Bone marrow (tissue), 2 donors: ENCODE measurements around the gene CHN1.

Experiments used
- DNase-seq, 2 donors: peaks; one replicate each; lab custom pipeline; 2025; lab: John Stamatoyannopoulos, UW

Gene CHN1

GRCh38 chr2:174826051-174826450 is 179.1 kb downstream of the CHN1 start:
- DNase-seq = no peak

- no peak for DNase-seq
These were observed 181.1 kb downstream of the CHN1 start for GRCh38 chr2:174824068-174824467.

- DNase-seq = no peak
These were observed 183.6 kb downstream of the CHN1 start for GRCh38 chr2:174821628-174822027.

DNA sequence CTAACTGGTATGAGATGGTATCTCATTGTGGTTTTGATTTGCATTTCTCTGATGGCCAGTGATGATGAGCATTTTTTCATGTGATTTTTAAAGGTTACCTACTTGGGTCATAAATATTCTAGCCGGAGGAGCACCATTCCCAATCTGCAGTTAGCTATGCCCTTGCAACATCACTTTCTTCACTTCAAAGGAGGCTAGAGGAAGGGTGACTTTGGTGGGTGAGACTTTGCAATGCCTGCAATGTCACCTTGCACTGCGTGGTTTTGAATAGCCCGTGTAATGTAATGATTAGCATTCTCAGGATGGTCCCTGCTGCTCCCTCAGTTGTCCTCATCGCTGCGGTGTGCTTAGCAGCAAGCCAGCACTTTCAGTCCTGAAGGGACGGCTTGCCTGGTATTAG is 184.8 kb downstream of the CHN1 start:
- DNase-seq = no peak

GRCh38 chr2:174815526-174815925 is 189.7 kb downstream of the CHN1 start:
- DNase-seq = no peak

DNA sequence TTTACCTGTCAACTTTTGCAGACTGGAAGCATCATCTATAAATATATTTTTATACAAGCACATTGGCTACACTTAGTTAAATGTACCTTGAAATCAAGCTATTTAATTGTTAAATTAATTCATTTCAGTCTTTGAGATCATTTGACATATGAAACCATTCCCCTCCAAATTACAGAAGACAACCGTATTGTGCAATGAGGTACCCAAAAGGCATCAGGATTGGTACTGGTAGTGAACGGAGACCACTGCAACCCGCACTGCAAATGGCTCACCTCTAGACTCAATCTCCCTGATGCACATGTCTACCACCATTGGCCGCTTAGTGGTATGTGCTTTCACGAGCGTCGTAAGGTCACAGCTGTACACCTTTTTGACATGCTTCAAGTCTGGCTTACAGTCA is 193.1 kb downstream of the CHN1 start:
- no peak for DNase-seq

- DNase-seq = no peak
These were observed 197.2 kb downstream of the CHN1 start for GRCh38 chr2:174807931-174808330.

DNA sequence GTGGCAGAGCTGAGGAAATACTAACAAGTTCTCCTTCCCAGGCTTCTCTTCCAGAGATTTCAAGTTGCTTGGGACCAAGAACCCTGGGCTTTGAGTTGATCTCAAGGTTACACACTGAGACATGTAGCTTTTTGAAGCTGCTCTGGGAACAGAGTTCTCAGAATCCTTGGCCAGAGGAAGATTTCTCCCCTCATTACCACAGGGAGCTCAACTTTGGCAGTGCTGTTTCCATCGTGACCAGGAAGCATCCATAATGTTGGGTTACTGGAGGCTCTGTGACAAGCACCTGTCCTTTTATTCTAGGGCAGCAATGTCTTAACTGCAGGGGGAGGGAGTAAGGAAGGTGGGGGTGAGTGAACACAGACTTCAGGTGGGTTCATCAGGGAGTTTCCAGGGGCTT is 199.4 kb downstream of the CHN1 start:
- DNase-seq = no peak

DNA sequence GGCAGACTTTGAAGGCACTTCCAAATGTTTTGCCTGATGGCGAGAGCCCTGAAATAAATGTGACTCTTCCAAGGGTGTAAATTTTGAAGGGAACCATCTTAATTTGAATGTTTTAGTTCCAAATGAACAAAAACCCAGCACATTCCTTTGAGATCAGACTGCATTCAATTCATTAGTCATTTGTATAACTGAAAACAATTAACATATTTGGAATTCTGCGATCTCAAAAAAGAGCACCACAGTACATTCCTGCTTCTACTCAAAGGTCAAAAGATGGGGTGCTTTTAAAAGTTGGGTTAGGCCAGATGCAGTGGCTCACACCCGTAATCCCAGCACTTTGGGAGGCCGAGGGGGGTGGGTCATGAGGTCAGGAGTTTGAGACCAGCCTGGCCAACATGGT is 202.7 kb downstream of the CHN1 start:
- no peak for DNase-seq

DNA sequence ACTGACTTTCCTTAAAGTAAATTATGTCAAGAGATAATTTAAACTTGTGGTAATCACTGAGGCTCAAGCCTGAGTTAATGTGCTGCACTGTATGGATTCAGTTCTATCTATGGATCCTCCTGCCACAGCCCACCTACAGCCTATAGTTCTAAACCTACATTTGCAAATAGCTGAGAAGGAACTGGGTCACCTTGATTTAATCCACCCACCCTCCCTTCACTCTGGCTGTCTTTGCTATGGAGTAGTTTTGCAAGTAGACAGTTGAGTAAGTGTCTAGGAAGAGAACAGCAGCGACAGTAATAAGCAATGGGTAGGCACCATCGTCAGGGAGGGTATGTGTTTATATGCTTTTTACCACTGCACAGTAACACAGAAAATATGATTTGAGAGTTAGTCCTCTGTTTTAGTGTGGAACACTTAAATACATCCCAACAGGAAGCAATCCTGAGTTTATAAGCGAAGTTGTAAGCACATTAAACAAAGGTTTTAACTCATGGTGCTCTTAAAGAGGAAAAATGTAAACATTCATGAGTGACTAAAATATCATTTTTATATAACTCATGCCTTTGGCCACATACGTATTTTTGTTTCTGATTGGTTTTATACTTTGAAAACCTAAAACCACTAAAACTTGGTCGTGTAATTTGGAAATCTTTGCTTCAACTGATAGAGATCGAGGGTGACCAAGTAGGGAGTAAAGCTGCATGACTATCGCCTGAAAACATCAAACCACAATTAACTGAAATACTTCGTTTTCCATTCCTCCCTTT is 204.6 kb downstream of the CHN1 start:
- DNase-seq = no peak

GRCh38 chr2:174798801-174799200 is 206.4 kb downstream of the CHN1 start:
- DNase-seq = no peak

- no peak for DNase-seq
These were observed 207.4 kb downstream of the CHN1 start for GRCh38 chr2:174797781-174798276.

DNA sequence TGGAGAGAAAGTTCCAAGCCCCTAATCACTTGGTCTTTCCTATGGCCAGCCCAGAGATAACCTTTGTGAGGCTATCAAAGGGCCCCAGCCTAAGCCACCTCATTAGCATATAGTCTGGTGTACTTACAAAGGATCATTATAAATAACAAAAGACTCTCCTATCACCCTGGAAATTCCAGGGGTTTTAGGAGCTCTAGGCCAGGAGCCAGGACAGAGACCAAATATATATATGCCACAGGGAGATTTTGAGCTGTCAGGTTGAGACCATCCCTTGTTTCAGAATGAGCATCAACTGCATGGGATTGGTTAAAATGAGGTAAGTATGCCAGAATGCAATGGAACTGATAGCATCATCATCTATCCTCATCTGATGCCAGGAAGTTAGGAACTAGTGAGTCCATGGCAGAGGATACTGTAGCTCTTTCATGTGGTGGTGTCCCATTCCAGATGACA is 208.8 kb downstream of the CHN1 start:
- no peak for DNase-seq

- no peak for DNase-seq
These were observed 210.3 kb downstream of the CHN1 start for GRCh38 chr2:174794851-174795374.

- no peak for DNase-seq
These were observed 212.7 kb downstream of the CHN1 start for GRCh38 chr2:174792309-174793025.

GRCh38 chr2:174791746-174792280 is 213.4 kb downstream of the CHN1 start:
- DNase-seq = no peak

- DNase-seq = no peak
These were observed 214.2 kb downstream of the CHN1 start for GRCh38 chr2:174791020-174791419.

- DNase-seq = no peak
These were observed 216.2 kb downstream of the CHN1 start for GRCh38 chr2:174789001-174789400.

- no peak for DNase-seq
These were observed 216.8 kb downstream of the CHN1 start for GRCh38 chr2:174788291-174788929.

GRCh38 chr2:174787487-174788205 is 217.5 kb downstream of the CHN1 start:
- no peak for DNase-seq

GRCh38 chr2:174786066-174786725 is 219.0 kb downstream of the CHN1 start:
- no peak for DNase-seq
